ENCODE measurements around the gene DSC2.
"Not testable (repeated sequence)": the region's sequence is repeated elsewhere in the genome, so short reads cannot be mapped to it uniquely, and the experiment has no call there.

The DSC2 gene

DNA sequence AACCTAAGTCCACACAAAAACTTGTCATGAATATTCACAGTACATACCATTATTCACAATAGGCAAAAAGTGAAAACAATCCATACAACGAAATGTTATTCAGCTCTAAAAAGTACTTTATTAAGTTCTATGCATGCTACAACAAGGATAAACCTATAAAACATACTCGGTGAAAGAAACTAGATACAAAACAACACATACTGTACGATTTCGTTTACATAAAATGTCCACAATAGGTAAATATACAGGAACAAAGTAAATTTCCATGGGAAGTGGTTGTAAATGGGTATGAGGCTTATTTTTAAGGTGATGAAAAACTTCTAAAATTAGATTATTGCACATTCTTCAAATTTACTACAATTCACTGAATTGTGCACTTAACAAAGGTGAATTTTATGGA, 67.7 kb downstream of the DSC2 start:
- no peak overlapping the region for H3K27ac ChIP-seq
- TF ChIP-seq, protein P1, sequence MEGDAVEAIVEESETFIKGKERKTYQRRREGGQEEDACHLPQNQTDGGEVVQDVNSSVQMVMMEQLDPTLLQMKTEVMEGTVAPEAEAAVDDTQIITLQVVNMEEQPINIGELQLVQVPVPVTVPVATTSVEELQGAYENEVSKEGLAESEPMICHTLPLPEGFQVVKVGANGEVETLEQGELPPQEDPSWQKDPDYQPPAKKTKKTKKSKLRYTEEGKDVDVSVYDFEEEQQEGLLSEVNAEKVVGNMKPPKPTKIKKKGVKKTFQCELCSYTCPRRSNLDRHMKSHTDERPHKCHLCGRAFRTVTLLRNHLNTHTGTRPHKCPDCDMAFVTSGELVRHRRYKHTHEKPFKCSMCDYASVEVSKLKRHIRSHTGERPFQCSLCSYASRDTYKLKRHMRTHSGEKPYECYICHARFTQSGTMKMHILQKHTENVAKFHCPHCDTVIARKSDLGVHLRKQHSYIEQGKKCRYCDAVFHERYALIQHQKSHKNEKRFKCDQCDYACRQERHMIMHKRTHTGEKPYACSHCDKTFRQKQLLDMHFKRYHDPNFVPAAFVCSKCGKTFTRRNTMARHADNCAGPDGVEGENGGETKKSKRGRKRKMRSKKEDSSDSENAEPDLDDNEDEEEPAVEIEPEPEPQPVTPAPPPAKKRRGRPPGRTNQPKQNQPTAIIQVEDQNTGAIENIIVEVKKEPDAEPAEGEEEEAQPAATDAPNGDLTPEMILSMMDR (conservative IDR thresholded peaks at IDR 0.05; ENCODE audit: low read depth) = no peak
- ChIA-PET POLR2A (ENCODE audit: low non-redundant PET) (no interaction called here), CTCF (no interaction called here)
- DNase-seq (ENCODE audit: low spot score) = no peak

GRCh38 chr18:31030574-31031278, 71.5 kb downstream of the DSC2 start:
- POLR2A ChIA-PET (ENCODE audit: low non-redundant PET) = no interaction called here

DNA sequence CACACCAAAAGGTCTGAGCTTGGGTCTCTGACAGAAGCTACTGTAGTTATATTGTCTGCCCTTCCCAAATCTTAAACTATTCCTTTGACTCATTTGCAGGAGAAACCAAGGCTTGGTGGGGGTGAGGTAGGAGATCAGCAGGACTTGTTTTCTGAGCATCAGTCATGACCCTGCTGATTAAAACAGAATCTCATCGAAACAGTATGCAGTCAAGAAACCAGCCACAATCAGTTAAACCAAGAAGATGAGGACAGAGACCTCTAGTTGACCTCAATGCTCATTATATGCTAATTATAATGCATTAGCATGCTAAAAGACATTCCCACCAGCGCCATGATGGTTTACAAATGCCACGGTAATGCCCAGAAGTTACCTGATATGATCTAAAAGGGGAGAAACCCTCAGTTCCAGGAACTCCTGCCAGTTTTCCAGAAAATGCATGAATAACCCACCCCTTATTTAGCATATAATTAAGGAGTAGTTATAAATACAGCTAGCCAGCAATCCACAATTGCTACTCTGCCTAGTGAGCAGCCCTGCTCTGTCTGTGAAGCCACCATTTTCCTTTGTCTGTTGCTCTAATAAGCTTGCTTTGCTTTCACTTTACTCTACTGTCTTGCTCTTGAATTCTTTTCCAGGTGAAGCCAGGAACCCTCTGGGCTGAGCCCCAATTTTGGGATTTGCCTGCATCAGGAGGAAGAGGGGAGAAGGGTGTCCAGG, 86.3 kb downstream of the DSC2 start:
- TF ChIP-seq, protein P1 (conservative IDR thresholded peaks at IDR 0.05; ENCODE audit: low read depth) = no peak
- CTCF ChIA-PET = no interaction called here
- POLR2A ChIA-PET (ENCODE audit: low non-redundant PET) = no interaction called here
- DNase-seq (ENCODE audit: low spot score) = no peak
- H3K27ac ChIP-seq = no peak overlapping the region

More at GRCh38 chr18:31030574-31031278, 71.5 kb downstream of the DSC2 start:
- TF ChIP-seq, protein P1 (conservative IDR thresholded peaks at IDR 0.05; ENCODE audit: low read depth) = no peak
- H3K27ac ChIP-seq = no peak overlapping the region
- CTCF ChIA-PET = no interaction called here
- no peak for DNase-seq (ENCODE audit: low spot score)

DNA sequence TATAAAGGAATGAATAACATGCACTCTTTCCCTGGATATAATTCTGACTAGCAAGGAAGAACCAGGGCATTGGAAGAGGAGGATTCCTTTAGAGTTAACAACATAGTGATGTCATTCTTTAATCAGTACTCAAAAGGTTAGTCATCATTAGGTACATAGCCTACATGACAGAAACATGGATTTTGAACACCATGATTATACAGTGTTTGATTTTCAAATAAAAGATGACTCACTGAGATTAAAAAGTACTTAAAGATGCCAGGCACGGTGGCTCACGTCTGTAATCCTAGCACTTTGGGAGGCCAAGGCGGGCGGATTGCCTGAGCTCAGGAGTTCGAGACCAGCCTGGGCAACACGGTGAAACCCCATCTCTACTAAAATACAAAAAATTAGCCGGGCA, 90.8 kb downstream of the DSC2 start:
- H3K27ac ChIP-seq = peak overlapping the region; percentile 77
- peak; percentile 74 for DNase-seq (ENCODE audit: low spot score)
- CTCF ChIA-PET = interaction anchor here (0.6 kb wide), 1 partner anchor 629 kb away, joined by 3 read pairs; no protein-coding TSS in a partner anchor
- POLR2A ChIA-PET (ENCODE audit: low non-redundant PET) = not testable (repeated sequence)

DNA sequence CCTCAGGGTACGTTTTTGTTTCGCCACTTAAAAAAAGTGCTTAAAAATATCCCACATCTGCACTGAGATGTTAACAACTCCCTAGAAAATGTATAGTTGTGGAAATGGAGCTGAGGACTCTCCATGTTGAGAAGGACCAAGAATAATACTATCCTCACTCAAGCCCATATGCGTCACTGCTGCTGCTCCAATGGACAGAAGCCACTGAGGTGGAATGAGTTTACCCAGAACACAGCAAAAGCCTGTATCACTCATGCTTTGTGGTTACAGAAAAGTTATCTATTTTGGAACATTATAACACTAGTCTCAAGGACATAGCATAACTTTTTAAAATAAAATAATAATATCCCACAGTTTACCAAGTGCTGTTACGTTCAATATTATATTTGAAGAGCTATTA, 91.6 kb downstream of the DSC2 start:
- ChIA-PET POLR2A (ENCODE audit: low non-redundant PET) (no interaction called here), CTCF (interaction anchor here (0.6 kb wide), 1 partner anchor 13 kb away, joined by 5 read pairs; no protein-coding TSS in a partner anchor)
- H3K27ac ChIP-seq = no peak overlapping the region
- DNase-seq (ENCODE audit: low spot score) = no peak
- TF ChIP-seq, protein P1 (conservative IDR thresholded peaks at IDR 0.05; ENCODE audit: low read depth) = no peak

Measured in RWPE1 (cell line).